Measurements from ENCODE around the gene OBSCN. TPM values are rescaled to one million over a fixed set of nuclear protein-coding genes. Genes with fewer than 3 reads are reported as not detected.
A peak's percentile ranks its signal among the peaks of the same experiment; 100 is the strongest.

Gene OBSCN
- total RNA-seq, 2 donors from 2014 or later: 14.5 to 34.9 TPM

DNA sequence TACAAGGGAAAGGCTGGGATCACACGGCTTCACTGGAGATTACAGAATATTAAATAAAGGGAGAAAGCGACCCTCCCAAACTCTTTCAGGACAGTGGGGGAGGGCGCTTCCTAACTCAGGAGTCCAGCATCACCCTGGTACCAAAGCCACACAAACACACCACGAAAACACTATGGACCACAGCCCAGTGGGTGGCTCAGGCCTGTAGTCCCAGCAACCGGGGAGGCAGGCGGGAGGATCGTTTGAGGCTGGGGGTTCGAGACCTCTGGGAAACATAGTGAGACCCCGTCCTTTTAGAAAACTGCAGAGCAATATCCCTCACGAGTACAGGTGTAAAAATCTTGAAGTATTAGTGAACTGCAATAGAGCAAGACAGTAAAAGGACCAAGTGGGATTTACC lies 182.8 kb downstream of the OBSCN start:
- intact Hi-C loops (cut with DNase I): no loop called here
- Histone ChIP-seq H3K36me3 (replicated peaks in 1 of 2; ENCODE audit: insufficient read depth in 1 of 2, low read depth in 2 of 2) (no peaks in the 10 kb centered on the region), H3K27ac (no peak overlapping the region), H3K4me1 (peaks cover 9% of the 10 kb centered on the region), H3K4me3 (no peak overlapping the region), H3K9me3 (no peaks in the 10 kb centered on the region), H3K27me3 (no peaks in the 10 kb centered on the region)
- TF ChIP-seq POLR2A (IDR thresholded peaks at IDR 0.05): no peak
- TF ChIP-seq, protein P1, sequence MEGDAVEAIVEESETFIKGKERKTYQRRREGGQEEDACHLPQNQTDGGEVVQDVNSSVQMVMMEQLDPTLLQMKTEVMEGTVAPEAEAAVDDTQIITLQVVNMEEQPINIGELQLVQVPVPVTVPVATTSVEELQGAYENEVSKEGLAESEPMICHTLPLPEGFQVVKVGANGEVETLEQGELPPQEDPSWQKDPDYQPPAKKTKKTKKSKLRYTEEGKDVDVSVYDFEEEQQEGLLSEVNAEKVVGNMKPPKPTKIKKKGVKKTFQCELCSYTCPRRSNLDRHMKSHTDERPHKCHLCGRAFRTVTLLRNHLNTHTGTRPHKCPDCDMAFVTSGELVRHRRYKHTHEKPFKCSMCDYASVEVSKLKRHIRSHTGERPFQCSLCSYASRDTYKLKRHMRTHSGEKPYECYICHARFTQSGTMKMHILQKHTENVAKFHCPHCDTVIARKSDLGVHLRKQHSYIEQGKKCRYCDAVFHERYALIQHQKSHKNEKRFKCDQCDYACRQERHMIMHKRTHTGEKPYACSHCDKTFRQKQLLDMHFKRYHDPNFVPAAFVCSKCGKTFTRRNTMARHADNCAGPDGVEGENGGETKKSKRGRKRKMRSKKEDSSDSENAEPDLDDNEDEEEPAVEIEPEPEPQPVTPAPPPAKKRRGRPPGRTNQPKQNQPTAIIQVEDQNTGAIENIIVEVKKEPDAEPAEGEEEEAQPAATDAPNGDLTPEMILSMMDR (IDR thresholded peaks at IDR 0.05): no peak
- 70 to 84% methylated on average over 9 to 10 of the region's 10 CpGs for WGBS, 2 donors
- DNase-seq: peak in 1 of 4 donors; percentile 8
- ATAC-seq: no peak

DNA sequence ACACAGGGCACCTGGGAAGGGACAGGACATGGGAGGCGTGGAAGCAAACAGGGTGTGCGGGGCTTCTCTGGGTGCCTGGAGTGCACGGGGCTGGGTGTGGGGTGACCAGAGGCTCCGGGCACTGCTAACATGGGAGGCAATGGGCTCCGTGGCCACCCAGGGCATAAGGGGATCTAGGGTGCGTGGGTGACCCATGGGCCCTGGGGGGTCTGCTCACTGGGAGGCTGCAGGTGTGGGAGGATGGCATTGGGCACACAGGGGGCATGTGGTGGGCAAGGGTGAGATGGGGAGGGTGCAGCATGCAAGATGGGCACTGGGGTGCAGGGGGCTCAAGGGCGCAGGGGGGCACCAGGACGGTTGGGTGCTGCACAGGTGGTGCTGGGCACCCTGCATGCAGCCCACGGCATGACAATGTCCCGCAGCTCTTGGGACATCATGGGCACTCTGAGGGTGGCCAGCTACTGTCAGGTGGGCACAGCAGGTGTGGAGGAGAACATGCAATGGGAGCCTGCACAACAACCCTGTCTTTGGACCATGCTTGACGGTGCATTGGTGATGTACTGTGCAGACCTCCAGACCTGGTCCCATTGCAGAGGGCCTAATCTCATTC lies 183.7 kb downstream of the OBSCN start:
- WGBS, 2 donors: 88 to 90% methylated on average over 10 to 11 of the region's 11 CpGs
- DNase-seq: peak in 1 of 4 donors; percentile 9

GRCh38 chr1:228392111-228392936 lies 184.5 kb downstream of the OBSCN start:
- WGBS, 2 donors: 88 to 89% methylated on average over 8 to 12 of the region's 12 CpGs
- DNase-seq (peak in 1 of 4 donors; percentile 6), ATAC-seq (no peak)
- intact Hi-C loops (cut with DNase I): no loop called here
- H3K27me3 ChIP-seq: no peaks in the 10 kb centered on the region
- peaks cover 0 to 6% of the 10 kb centered on the region in 2 donors for H3K36me3 ChIP-seq (replicated peaks in 1 of 2; ENCODE audit: insufficient read depth in 1 of 2, low read depth in 2 of 2)
- H3K27ac ChIP-seq: peak overlapping the region in 1 of 4 donors; percentile 69
- peaks cover 9% of the 10 kb centered on the region for H3K4me1 ChIP-seq
- TF ChIP-seq, protein P1 (IDR thresholded peaks at IDR 0.05): no peak
- no peak for TF ChIP-seq POLR2A (IDR thresholded peaks at IDR 0.05)
- H3K4me3 ChIP-seq: no peak overlapping the region
- no peaks in the 10 kb centered on the region for H3K9me3 ChIP-seq

More for the DNA sequence above, 183.7 kb downstream of the OBSCN start:
- Histone ChIP-seq H3K9me3 (no peaks in the 10 kb centered on the region), H3K36me3 (replicated peaks in 1 of 2; ENCODE audit: insufficient read depth in 1 of 2, low read depth in 2 of 2) (peaks cover 0 to 4% of the 10 kb centered on the region in 2 donors), H3K4me1 (peaks cover 9% of the 10 kb centered on the region), H3K27ac (no peak overlapping the region), H3K27me3 (no peaks in the 10 kb centered on the region), H3K4me3 (no peak overlapping the region)
- TF ChIP-seq, protein P1 (IDR thresholded peaks at IDR 0.05): no peak
- no peak for TF ChIP-seq POLR2A (IDR thresholded peaks at IDR 0.05)
- ATAC-seq: no peak
- intact Hi-C loops (cut with DNase I): no loop called here

- TF ChIP-seq, protein P1 (IDR thresholded peaks at IDR 0.05): peak; percentile 25 to 66 (median 47)
- TF ChIP-seq POLR2A (IDR thresholded peaks at IDR 0.05): peak in 1 of 3 donors; percentile 13
- intact Hi-C loops (cut with DNase I): no loop called here
- Histone ChIP-seq H3K27me3 (no peaks in the 10 kb centered on the region), H3K4me1 (peaks cover 9% of the 10 kb centered on the region), H3K36me3 (replicated peaks in 1 of 2; ENCODE audit: insufficient read depth in 1 of 2, low read depth in 2 of 2) (peaks cover 0 to 6% of the 10 kb centered on the region in 2 donors), H3K4me3 (no peak overlapping the region), H3K27ac (peak overlapping the region in 3 of 4 donors; percentile 38 to 69 (median 52)), H3K9me3 (no peaks in the 10 kb centered on the region)
- ATAC-seq (peak; percentile 74), DNase-seq (peak; percentile 41 to 68 (median 48))
- 34 to 39% methylated on average over 8 of the region's 8 CpGs for WGBS, 2 donors
Measured at GRCh38 chr1:228393268-228393701, 185.4 kb downstream of the OBSCN start.
